Stimulated activated CD8-positive, alpha-beta memory T cell treated with anti-CD3 and anti-CD28 coated beads, Interleukin-15, amount 100 ng/mL, for 4 hours (primary cell): ENCODE data around the gene ALOXE3.

Source experiments
- DNase-seq, 2 donors: peaks; one replicate each; pipeline ENCODE4 v3.0.0-alpha.2; 2020; ENCODE audit warnings: low read depth in 2 of 2

The ALOXE3 gene

GRCh38 chr17:8153957-8154607 is 35.8 kb upstream of the ALOXE3 start:
- peak; percentile 64 to 77 for DNase-seq

- peak in 1 of 2 donors; percentile 57 for DNase-seq
Observed at GRCh38 chr17:8153525-8153956, 35.2 kb upstream of the ALOXE3 start.

DNA sequence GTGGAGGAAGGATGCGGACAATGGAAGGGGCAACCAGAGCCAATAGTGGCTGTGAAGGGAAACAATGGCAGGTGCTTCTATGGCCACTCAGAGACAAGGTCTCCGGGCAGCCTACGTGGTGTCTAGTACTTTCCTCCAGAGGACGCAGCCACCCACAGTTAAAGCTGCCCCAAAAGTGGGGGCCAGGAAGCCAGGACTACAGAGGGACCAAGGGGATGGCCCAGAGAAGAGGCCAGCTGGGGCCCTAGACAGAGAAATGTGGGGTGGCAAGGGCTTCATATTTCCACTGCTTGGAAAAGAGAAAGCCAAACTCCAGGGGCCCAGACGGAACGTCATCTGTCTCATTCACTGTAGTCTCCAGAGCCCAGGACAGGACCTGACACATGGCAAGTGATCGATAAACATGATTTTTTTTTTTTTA is 34.7 kb upstream of the ALOXE3 start:
- no peak for DNase-seq

GRCh38 chr17:8152112-8152775 is 33.9 kb upstream of the ALOXE3 start, which contains the start of gene PER1:
TSS of gene PER1 (minus strand) at chr17:8152404. CDS start at chr17:8150706, 1,698 bp downstream.
- peak; percentile 71 to 72 for DNase-seq

DNA sequence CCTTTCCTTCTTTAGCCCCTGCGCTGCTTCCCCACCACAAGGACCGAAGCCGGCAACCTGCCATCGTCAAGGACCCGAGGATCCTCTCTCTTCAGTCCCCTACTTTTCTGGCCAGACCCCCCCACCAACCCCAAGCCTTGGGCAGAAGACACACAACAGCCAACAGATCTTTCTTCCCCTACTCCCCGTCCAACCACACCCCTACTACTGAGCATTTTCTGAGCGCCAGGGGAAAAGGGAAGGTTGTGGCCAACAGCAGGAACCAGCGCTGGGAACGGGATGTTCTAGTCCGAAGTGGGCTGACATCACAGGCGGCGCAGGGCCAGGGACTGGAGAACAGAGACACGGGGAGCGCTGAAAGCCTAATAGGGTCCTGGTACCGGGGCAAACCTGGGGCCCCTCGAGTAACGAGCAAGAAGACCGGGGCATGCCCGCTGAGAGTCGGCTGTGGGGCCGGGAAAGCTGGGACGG is 33.4 kb upstream of the ALOXE3 start:
- no peak for DNase-seq

DNA sequence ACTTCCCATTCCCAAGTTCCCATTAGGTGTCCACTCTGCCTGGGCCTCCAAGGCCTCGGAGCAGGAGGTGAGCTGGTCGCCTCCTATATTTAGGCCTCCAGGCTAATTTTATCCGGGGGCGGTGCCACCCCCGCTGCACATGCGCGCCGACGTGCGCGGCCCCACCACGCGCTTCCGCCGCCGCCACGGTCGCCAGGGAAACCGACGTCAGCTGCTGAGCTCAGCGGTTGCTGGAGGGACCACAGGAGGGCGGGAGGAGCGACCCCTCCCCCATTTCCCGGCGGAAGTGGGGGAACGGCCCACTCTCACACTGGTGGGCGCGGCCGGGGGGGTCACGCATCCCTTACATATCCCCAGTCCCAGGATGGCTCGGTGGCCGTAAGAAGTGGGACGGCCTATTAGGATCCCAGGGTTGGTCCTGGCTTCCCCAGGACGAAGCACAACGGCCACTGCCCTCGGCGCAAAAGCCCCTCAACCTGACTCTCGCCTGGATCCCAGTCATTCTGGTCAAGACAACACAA is 32.9 kb upstream of the ALOXE3 start:
- DNase-seq: peak; percentile 83 to 86

GRCh38 chr17:8150194-8151119 is 32.1 kb upstream of the ALOXE3 start:
- DNase-seq: no peak

- DNase-seq: no peak
Observed at GRCh38 chr17:8149419-8150193, 31.3 kb upstream of the ALOXE3 start.

DNA sequence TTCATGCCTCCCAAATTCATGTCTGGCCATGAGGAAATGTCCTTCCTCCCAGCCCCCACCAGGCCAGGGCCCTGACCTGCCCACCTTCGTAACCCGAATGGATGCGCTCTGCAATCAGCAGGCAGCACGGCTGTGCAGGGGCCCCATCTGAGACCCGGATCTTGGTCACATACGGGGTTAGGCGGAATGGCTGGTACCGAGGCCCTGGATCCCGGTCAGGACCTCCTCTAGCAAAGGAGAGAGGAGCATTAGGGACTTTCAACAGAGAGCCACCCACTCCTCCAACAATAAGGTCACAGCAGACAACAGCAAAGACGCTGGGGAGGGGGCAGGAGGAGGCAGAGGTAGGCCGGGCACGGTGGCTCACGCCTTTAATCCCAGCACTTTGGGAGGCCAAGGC is 30.2 kb upstream of the ALOXE3 start:
- no peak for DNase-seq

GRCh38 chr17:8147805-8148404 is 29.6 kb upstream of the ALOXE3 start:
- DNase-seq: no peak

DNA sequence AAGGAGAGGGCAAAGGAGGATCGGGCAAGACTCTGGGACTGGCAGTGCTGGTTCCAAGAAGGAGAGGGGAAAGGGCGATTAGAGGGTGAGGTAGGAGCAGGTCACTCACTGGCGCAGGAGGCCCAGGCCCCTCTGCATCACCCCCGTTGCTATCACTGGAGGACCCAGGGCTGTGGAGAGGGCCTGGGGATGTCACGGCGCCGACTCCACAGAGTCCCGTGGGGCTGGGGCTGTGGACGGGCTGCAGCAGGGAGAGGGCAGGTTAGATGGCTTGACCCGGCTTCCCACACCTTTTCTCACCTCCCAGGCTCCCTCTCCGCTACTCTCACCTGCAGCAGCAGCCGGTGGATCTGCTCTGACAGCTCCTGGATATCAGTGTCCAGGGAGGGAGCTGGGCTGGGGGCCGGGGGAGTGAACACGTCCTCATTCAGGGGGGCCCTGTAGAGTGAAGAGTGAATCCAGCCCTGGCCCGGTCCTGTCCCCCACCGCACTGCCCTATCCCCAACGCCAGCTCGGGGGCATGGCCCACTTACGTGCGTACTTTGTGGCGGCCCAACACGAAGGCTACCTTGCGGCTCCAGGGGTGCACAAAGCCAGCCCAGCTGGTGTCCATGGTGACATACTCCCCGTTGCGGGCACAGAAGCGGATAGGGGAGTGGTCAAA is 29.0 kb upstream of the ALOXE3 start:
- DNase-seq: no peak

DNA sequence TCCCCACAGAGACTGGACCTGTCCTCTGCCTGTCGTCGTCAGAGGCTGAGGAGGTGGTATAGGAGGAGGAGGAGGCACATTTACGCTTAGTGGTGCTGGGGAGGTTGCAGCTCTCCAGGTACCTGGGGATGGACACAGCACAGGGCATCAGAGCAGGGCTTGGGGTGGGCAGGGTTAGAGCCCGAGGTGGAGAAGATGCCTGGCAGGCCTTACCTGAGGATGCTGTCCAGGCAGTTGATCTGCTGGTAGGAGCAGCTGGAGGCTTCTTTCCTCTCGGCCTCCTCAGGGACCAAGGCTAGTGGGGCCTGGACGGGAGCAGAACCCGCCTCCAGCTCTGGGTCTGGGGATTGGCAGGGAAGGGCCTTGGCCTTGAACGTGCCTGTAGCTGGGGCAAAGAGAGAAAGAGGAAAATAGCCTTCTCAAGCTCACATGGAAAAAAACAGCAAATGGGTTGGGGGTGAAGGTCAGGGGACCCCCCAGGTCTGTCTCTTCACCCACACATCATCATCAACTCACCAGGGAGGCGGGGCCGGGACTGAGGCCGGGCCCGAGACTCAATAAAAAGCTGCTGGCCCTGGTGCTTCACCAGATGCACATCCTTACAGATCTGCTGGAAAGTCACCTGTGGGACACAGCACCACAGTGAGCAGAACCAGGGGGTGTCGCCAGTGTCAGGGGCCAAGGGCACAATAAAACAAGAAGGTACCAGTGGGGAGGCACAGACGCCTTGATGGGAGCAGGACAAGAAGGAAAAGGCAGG is 28.2 kb upstream of the ALOXE3 start:
- DNase-seq: no peak

- no peak for DNase-seq
Observed at GRCh38 chr17:8145811-8146210, 27.5 kb upstream of the ALOXE3 start.

- no peak for DNase-seq
Observed at GRCh38 chr17:8144401-8145231, 26.3 kb upstream of the ALOXE3 start.

DNA sequence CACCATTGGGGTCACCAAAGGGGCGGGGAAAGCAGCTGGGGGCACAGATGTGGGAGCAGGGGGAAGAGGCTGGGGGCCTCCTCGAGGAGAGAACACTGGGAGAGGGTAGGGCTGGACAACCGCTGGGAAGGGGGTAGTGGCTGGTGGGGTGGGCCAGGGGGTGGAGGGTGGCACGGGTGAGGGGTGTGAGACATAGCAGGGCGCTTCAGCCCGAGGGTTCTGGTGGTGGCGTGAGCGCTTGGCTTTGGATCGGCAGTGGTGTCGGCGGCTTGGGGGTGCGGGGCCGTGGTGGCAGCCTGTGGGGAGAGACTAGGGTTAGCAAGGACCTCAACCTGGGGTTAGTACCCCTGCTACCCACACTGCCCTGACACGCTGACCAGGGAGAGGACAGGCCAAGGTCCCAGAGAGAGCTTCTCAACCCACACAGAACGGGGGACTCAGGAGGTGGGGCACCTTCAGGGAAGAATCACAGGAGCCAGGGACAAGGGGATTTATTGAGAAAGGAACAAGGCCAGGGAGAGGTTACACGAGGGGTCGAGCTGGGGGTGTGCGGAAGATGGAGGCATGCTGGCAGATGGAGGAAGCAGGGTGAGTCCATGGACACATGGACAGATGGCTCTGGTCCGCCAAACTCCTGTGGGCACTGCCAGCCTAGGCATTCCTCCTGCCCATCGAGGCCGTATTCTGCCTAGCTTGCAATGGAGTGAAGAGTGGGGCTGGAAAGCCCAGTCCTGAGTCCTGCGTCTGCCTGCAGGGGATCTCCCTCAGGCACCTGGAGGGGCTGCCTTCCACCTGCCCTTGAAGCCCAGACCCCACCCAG is 25.5 kb upstream of the ALOXE3 start:
- DNase-seq: no peak

DNA sequence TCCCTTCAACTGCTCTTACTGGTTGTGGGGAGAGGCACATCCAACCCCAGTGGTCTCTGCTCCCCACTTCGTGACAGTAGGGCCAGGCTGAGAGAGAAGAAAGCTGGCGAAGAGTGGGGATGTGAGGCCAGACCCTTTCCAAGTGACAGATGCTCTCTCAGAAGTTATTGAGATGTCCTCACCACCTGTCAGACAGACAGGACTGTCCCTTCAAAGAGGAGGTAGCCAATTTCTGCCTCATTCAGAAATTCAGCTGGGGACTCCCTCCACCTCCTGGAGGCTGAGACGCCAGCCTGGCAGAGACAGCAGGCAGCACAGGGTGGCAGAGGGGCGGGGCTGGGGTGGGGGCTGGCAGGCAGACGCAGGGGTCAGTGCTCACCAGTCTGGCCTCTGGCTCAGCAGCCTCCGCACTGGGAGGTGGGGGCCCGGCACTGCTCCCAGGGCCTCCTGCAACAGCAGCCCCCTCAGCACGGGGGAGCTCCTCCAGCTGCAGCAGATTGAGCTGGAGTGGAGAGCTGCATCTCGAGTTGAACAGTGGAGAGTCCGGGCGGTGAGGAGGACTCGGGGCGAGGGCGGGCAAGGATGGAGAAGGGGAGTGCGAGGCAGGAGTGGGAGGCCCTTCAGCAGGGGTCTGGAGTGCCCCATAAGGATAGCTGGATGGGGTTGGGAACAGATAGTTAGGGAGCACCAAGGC is 24.7 kb upstream of the ALOXE3 start:
- no peak for DNase-seq
